NT2/D1 (cell line): ENCODE measurements around the gene LCP2.

ENCODE experiments used
- SUZ12 ChIP-seq: IDR thresholded peaks from 2 replicates; pipeline ENCODE4 v1.6.1; 2011; ENCODE audit not compliant: insufficient read length, insufficient read depth; ENCODE audit errors: extremely low read depth
- YY1 ChIP-seq: IDR thresholded peaks from 2 replicates; pipeline ENCODE4 v1.6.1; 2011; ENCODE audit not compliant: insufficient read length, insufficient read depth
- ZNF274 ChIP-seq: IDR thresholded peaks from 2 replicates; pipeline ENCODE4 v1.6.1; 2011; ENCODE audit warnings: mild to moderate bottlenecking, low read depth, low read length

DNA sequence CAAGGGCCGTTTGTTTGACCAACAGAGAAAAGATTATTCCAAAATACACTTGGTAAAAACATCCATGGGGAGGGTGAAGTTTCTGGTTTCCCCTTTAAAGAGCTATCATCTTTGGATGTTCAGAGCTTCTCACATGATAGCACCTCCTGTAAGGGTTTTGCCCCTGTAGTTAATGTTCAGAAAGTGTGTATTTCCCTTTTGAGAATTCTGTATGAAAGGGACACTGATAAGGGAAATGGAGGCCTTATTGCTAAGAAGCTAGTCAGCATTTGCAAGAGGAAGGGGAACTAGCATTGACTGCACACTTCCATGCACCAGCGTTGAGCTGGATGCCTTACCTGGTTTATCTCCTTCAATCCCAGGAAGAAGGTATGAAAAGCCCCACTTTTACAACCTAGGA lies 96.3 kb downstream of the LCP2 start:
- TF ChIP-seq SUZ12 (no peak), YY1 (no peak), ZNF274 (no peak)
